Erythroblast (primary cell): Measurements from ENCODE around the gene RIMBP3C.
"Not testable (repeated sequence)": the region's sequence is repeated elsewhere in the genome, so short reads cannot be mapped to it uniquely, and the experiment has no call there.

Experiments
- GATA1 ChIP-seq: IDR thresholded peaks from 2 replicates; pipeline ENCODE4 v1.6.1; 2011; ENCODE audit warnings: low read depth, mild to moderate bottlenecking, control low read depth, low read length, moderate library complexity
- POLR2A ChIP-seq: IDR thresholded peaks from 2 replicates; pipeline ENCODE4 v1.6.1; 2011; ENCODE audit warnings: mild to moderate bottlenecking, low read length

- TF ChIP-seq POLR2A, GATA1: not testable (repeated sequence)
Observed at GRCh38 chr22:21497984-21498383, 53.3 kb downstream of the RIMBP3C start.
